COR-L47 (cell line): Measurements from ENCODE around the gene TMEM191C.
"Not testable (repeated sequence)": the region's sequence is repeated elsewhere in the genome, so short reads cannot be mapped to it uniquely, and the experiment has no call there.

ENCODE experiments used
- DNase-seq: peaks from one replicate; lab custom pipeline; 2025; lab: John Stamatoyannopoulos, UW

TMEM191C gene

GRCh38 chr22:21473664-21474063 is 6.5 kb downstream of the TMEM191C start:
- not testable (repeated sequence) for DNase-seq

GRCh38 chr22:21484039-21484438 is 16.9 kb downstream of the TMEM191C start:
- DNase-seq: not testable (repeated sequence)

- DNase-seq: not testable (repeated sequence)
Observed at GRCh38 chr22:21487723-21488122, 20.5 kb downstream of the TMEM191C start.

GRCh38 chr22:21489149-21489680 is 22.0 kb downstream of the TMEM191C start:
- not testable (repeated sequence) for DNase-seq

- not testable (repeated sequence) for DNase-seq
Observed at GRCh38 chr22:21490556-21490955, 23.4 kb downstream of the TMEM191C start.

GRCh38 chr22:21492271-21492670 is 25.1 kb downstream of the TMEM191C start:
- DNase-seq: not testable (repeated sequence)

DNA sequence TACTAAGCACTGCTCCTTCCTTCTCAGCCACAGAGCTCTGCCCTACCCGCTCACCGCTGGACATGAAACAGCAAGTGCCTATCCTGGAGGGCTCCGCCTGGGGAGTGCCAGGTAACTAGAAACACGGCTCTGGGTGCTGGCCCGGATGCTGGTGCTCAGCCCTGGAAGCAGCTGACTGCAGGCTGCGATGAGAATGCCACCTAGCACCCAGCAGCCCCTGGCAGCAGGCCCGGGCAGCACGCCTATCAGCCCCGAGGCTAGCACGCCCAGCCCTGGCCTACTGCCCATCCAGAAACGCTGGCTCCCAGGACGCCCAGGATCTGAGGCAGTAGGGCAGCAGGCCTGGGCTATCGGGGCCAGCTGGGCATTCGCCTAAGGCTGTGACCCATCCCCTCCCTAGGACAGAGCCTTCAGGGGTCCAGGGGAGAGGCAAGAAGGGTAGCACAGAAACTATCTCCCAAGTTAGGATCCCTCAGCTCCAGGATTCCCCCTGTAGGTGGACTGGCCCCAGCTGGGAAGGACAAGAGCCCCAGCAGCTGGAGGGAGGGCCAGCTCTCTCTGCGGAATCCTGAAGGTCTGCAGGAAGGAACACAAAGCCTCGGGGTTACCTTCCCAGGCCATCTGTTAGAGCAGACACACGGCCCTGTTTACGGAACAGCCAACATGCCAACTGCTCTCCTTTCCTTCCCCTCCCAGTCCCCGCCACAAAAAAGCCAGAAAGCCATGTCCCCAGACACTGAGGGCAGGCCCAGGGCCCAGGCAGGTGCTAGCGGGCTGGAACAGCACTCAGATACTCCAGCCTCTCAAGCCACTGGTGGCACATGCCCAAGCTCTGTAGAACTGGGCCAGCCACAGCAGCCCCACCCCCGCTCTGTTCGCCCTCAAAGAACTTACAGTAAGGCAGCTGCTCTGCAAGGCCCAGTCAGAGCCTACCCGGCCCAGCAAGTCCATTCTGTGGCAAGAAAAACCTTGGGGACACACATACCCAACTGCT is 26.9 kb downstream of the TMEM191C start:
- not testable (repeated sequence) for DNase-seq

DNA sequence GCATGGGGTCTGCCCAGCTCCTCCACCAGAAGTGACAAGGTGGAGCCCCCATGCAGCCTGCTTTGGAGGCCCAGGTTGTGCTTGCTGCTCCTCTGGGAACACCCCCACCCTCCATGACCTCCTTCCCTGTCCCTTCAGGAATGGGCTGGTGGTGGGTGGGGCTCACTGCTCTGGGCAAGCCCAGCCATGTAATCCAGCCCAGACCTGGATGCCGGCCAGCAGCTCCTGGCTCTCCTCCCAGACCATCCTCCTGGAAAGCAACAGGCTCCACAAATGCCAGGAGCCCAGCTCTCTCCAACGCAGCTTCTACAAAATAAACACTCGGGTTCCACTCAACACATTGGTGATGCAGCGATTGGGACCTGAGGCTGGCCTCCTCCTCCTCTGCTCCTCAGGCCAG is 30.8 kb downstream of the TMEM191C start:
- DNase-seq: not testable (repeated sequence)

DNA sequence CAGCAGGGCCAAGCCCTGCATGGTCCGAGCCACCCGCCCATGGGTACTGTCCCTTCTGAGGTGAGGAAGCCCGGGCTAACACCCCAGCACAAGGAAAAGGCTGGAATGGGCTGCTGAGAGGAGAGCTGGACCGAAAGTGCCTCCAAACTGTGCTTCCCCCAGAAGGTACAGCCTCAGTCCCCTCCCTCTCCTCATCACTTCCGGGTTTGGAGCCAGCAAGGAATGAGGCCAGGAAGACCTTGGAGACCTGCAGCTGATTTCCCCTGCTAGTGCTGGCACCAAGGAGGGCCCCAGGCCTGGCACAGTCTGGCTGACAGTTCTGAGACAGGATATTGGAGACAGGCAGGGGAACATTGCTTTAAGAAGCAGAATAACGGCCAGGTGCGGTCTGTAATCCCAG is 31.3 kb downstream of the TMEM191C start:
- DNase-seq: not testable (repeated sequence)

DNA sequence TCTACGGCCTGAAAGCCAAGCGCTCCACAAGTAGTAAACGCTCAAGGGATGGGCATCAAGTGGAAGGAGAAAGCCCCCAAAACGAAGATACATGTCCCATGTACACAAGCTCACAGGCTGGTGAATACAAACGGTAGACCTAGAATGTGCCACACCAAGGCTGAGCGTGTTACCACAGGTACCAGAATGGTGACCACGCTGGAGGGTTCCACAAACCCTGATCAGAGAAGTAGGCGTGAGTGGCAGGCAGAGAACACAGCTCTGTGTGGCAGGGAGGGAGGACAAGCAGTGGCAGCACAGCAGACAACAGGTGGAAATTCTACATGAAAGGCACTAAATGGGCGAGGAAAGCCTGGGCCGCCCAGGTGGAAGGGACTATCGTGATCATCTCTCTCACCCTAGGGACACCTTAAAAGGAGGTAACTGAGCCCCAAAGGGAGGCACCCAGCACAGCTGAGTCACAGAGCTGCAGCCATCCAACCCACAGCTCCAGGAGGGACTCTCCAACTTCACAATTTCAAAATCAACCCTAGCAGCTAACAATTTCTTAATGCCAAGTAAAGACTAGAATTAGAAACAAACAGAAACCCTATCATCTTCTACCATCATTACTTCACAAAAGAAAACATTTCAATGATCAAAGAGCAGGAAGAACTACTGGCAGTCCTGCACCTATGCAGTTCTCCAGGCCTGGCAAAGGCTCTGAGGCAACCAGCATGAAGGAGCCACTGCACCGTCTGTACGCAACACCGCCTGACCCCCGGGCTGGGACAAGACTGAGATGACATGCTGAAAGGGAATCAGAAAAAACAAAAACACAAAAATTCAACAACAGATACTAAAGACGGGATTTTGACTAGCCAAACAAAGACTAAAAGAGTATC is 32.7 kb downstream of the TMEM191C start:
- DNase-seq: not testable (repeated sequence)

DNA sequence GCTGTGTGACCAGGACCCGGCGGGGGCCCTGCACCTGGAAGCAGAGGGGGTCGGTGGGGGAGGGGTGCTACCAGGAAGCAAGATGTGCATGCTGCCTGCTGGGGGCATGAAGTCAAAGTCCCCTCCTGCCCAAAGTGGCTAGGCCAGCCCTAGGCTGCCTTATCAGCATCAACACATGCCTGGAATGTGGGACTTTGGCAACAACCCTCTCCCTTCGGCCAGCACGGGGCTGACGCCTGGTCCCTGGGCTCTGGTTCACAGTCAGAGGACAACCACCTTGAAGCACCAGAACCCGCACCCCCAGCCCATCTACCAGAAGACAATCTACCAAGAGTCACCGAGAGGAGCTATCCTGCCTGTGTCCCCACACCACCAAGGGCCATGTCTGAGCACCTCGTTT is 43.2 kb downstream of the TMEM191C start:
- DNase-seq: not testable (repeated sequence)

DNA sequence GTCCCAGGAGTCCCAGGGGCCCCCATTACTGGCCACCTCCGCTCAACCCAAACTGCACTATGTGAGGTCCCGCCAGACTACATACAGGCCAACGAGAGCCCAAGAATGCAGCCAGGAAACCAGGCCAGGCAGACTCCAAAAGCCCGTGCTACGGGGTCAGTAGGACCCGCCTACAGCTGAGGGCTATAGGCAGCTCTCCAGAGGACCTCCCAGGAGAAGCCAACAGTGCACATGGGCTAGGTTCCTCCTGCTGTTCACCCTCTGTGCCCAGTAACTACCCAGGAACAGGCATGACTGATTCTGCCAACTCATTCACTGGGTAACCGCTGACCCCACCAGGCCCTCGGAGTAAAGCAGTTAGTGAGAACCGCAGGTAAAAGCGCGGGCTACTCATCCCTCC is 44.8 kb downstream of the TMEM191C start:
- not testable (repeated sequence) for DNase-seq

DNA sequence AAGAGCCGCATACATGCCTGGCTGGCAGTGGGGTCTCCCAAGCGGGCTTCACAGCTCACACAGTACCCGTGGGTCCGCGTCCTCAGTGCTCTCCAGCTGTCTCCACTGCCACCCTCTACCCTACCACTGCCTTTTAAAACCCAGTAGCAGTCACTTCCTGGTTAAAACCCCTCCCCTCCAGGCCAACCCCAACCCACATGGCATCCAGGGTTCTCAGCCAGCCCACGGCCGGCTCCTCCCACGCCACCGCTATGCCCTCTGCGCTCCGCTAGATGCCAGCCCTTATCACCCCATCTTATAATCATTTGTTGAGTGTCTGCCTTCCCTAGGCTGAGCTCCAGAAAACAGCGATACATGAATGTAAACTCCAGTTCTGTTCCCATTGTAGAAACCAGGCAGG is 46.9 kb downstream of the TMEM191C start:
- DNase-seq: not testable (repeated sequence)

GRCh38 chr22:21515234-21515633 is 48.0 kb downstream of the TMEM191C start:
- not testable (repeated sequence) for DNase-seq

DNA sequence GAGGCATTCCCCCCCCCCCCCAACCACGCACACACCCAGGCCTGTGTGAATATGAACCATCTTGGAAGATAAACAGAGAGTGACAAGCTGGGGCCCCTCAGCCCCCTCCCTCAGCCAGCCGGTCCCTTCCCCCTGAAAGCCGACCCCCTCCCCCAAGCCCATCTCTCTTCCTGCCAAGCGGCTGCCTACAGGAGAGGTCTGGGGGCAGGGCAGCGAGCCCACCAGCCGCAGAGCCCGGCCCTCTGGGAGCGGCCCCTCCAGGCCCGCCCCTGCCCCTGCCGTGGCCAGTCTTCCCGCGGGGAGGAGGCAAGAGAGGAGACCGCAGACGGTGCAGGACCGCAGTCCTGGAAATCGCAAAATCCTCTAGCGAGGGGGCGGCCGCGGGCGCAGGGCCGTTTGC is 49.3 kb downstream of the TMEM191C start:
- DNase-seq: not testable (repeated sequence)

DNA sequence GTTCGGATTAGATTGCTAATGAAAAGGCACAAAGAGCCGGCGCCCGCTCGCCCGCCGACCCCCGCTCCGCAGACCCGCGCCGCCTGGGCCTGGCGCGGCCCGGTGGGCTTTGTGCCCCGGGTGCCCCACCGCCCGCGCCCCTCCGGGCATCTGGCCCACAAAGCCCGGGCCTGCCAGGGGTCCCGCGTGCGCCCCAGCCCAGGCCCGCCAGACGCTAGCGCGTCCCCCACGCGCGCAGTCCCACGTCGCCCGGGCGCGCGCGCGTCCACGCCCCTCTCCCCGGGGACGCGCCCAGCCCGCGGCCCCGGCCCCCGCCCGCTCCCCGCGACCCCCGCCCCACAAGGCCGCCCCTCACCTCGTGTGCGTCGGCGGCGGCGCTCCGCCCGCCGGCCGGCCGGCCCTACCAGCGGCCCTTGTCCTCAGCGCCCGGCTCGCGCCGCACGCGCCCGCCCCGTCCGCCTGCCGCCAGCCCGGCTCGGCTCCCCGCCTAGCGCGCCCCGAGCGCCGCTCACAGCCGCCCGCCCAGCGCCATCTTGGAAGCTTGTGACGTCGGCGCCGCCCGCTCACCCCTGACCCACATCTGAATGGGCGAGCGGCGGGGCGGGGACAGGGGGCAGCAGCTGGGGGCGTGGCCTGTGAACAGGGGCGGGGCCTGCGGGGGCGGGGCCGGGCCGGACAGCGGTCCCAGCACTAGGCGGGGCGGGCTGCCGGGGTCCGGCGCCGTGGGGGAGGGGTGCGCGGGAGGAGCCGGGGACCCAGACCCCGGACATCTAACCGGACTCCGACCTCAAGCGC is 50.0 kb downstream of the TMEM191C start:
- not testable (repeated sequence) for DNase-seq
